Endothelial cell of umbilical vein (primary cell): ENCODE data around the gene SECTM1.

Source experiments
- EZH2 ChIP-seq: IDR thresholded peaks from 2 replicates; pipeline ENCODE4 v1.6.1; 2012; ENCODE audit warnings: borderline replicate concordance, low read depth, mild to moderate bottlenecking, moderate library complexity, low read length, inconsistent platforms; ENCODE audit not compliant: severe bottlenecking
- JUN ChIP-seq: IDR thresholded peaks from 2 replicates; pipeline ENCODE4 v1.6.1; 2011; ENCODE audit warnings: borderline replicate concordance, low read depth; ENCODE audit not compliant: insufficient read length, insufficient read depth
- MAX ChIP-seq: IDR thresholded peaks from 2 replicates; pipeline ENCODE4 v1.6.1; 2011; ENCODE audit not compliant: insufficient read depth, insufficient read length
- POLR2A ChIP-seq: IDR thresholded peaks from 2 replicates; pipeline ENCODE4 v1.6.1; 2012; ENCODE audit warnings: low read depth, mild to moderate bottlenecking, control low read depth, low read length
- POLR2AphosphoS5 ChIP-seq: IDR thresholded peaks from 2 replicates; pipeline ENCODE4 v1.6.1; 2012; ENCODE audit warnings: low read depth, mild to moderate bottlenecking, control low read depth, low read length, moderate library complexity; ENCODE audit not compliant: insufficient read depth
- TF ChIP-seq, protein P1 (sequence below), 2 donors: IDR thresholded peaks; 1 replicate in 1 of 2; 2 replicates in 1 of 2; pipeline ENCODE4 v1.5.1; 2011; ENCODE audit warnings: low read length in 2 of 2, mild to moderate bottlenecking in 2 of 2, moderate library complexity in 2 of 2, control low read depth in 1 of 2, inconsistent platforms in 1 of 2, low read depth in 1 of 2; ENCODE audit not compliant: insufficient read depth in 1 of 2; ENCODE audit errors: extremely low read depth in 1 of 2

DNA sequence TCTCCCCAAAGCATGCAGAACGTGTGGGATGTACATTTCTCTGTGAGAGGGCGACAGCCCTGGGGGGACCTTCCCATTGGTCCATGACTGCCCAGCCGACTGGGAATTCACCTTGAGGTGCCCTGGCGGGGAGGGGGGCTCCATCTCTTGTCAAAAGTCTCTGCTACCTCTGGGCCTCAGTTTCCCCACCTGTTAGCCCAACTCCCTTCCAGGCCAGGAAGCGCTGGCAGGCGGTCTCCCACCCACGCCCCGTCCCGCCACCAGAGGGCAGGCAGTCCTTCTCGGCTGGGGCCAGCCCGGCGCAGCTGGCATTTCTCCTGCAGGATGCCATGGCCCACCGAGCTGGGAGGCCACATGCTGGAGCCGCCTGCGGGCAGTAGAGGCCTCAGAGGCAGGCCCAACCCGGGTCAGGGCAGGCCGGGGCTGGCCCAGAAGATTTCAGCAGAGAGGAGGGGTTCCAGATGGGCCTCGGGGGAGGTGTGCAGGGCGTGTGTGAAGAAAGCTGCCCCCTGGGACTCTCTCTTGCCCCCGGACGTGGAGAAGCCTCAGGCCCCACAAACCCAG lies 32.8 kb downstream of the SECTM1 start:
- TF ChIP-seq, protein P1, sequence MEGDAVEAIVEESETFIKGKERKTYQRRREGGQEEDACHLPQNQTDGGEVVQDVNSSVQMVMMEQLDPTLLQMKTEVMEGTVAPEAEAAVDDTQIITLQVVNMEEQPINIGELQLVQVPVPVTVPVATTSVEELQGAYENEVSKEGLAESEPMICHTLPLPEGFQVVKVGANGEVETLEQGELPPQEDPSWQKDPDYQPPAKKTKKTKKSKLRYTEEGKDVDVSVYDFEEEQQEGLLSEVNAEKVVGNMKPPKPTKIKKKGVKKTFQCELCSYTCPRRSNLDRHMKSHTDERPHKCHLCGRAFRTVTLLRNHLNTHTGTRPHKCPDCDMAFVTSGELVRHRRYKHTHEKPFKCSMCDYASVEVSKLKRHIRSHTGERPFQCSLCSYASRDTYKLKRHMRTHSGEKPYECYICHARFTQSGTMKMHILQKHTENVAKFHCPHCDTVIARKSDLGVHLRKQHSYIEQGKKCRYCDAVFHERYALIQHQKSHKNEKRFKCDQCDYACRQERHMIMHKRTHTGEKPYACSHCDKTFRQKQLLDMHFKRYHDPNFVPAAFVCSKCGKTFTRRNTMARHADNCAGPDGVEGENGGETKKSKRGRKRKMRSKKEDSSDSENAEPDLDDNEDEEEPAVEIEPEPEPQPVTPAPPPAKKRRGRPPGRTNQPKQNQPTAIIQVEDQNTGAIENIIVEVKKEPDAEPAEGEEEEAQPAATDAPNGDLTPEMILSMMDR (IDR thresholded peaks at IDR 0.05; ENCODE audit: extremely low read depth in 1 of 2, insufficient read depth in 1 of 2, low read depth in 1 of 2, low read length in 2 of 2): peak; percentile 81 to 90
- TF ChIP-seq POLR2A (no peak), JUN (no peak), POLR2AphosphoS5 (no peak), EZH2 (no peak), MAX (no peak)
